GM13976 (cell line): Measurements from ENCODE around the gene PRPF31.
"Not testable (repeated sequence)": the region's sequence is repeated elsewhere in the genome, so short reads cannot be mapped to it uniquely, and the experiment has no call there.

Source experiments
- DNase-seq: peaks from one replicate; pipeline ENCODE4 v3.0.0; 2012; ENCODE audit warnings: low spot score
- CTCF ChIP-seq: IDR thresholded peaks from 2 replicates; pipeline ENCODE4 v1.5.1; 2012; ENCODE audit warnings: borderline replicate concordance, mild to moderate bottlenecking; ENCODE audit not compliant: insufficient read depth; ENCODE audit errors: extremely low read depth, missing control alignments, control extremely low read depth
- in situ Hi-C: fragments of 300-500 bp; cut with MboI; formaldehyde crosslinking; loops from one replicate; pipeline ENCODE4 v1.12.0; 2022; ENCODE audit warnings: low sequenced_read_pairs, mixed read lengths, inconsistent platforms; ENCODE audit not compliant: unreplicated experiment

The PRPF31 gene

GRCh38 chr19:54162241-54162805 is 46.8 kb downstream of the PRPF31 start:
- DNase-seq = peak; percentile 88
- no peak for TF ChIP-seq CTCF
- in situ Hi-C loops = loop anchor here (10.0 kb wide), 1 partner anchor 72 kb away; no protein-coding TSS in a partner anchor

- in situ Hi-C loops = loop anchor here (10.0 kb wide), 1 partner anchor 72 kb away; no protein-coding TSS in a partner anchor
- TF ChIP-seq CTCF = no peak
- DNase-seq = no peak
These were observed 47.3 kb downstream of the PRPF31 start for GRCh38 chr19:54162884-54163283.

- peak; percentile 74 for DNase-seq
- in situ Hi-C loops = loop anchor here (10.0 kb wide), 1 partner anchor 70 kb away; no protein-coding TSS in a partner anchor
- no peak for TF ChIP-seq CTCF
These were observed 49.0 kb downstream of the PRPF31 start for GRCh38 chr19:54164369-54165068.

- no peak for TF ChIP-seq CTCF
- no peak for DNase-seq
These were observed 49.7 kb downstream of the PRPF31 start for GRCh38 chr19:54165222-54165621.

GRCh38 chr19:54168174-54168917 is 52.8 kb downstream of the PRPF31 start:
- DNase-seq = peak; percentile 93
- TF ChIP-seq CTCF = peak; percentile 90
- in situ Hi-C loops = loop anchor here (10.0 kb wide), 1 partner anchor 66 kb away; no protein-coding TSS in a partner anchor

More at GRCh38 chr19:54165222-54165621, 49.7 kb downstream of the PRPF31 start:
- in situ Hi-C loops = loop anchor here (10.0 kb wide), 1 partner anchor 70 kb away; no protein-coding TSS in a partner anchor

GRCh38 chr19:54169149-54169740 is 53.7 kb downstream of the PRPF31 start:
- TF ChIP-seq CTCF = no peak
- in situ Hi-C loops = loop anchor here (10.0 kb wide), 1 partner anchor 66 kb away; no protein-coding TSS in a partner anchor
- DNase-seq = no peak

- DNase-seq, in situ Hi-C loops: not testable (repeated sequence)
These were observed 56.3 kb downstream of the PRPF31 start for GRCh38 chr19:54171736-54172431.
